Measurements from ENCODE around the gene TMBIM6. TPM values are rescaled to one million over a fixed set of nuclear protein-coding genes. Genes with fewer than 3 reads are reported as not detected.
A peak's percentile ranks its signal among the peaks of the same experiment; 100 is the strongest.
"Not testable (repeated sequence)": the region's sequence is repeated elsewhere in the genome, so short reads cannot be mapped to it uniquely, and the experiment has no call there.

Gene TMBIM6
- total and polyA plus RNA-seq, 3 experiments from 2014 or later, result 443 to 1,008 (median 449) TPM

DNA sequence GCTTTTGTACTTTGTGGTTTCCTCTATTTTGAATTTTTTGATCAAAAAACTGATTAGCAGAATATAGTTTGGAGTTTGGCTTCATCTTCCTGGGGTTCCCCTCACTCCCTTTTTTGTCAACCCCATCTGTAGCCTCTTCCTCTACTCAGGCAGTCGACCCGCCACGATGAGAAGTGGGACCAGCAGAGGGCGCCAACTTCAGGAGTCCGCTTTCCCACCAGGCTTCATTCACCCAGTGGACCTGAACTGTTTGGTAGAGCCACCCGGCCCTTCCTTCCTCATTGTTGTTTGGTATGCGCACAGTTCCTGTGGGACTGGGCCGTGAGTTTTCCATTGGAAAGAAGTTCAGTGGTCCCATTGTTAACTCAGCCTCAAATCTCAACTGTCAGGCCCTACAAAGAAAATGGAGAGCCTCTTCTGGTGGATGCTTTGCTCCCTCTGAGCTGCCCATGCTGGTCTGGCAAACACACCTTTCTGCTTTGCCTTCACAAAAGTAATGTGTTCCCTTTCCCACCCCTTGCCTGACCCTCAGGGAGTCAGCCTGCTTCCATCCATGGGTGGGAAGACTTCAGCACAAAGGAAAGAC is 21.7 kb downstream of the TMBIM6 start:
- Histone ChIP-seq H3K9me3 (ENCODE audit: low read length) (no peaks in the 10 kb centered on the region), H3K4me1 (ENCODE audit: insufficient read depth, low read length) (peaks cover 37% of the 10 kb centered on the region), H3K36me3 (ENCODE audit: insufficient read depth, low read length) (peaks cover 45% of the 10 kb centered on the region), H3K27me3 (ENCODE audit: insufficient read depth, low read length, poor library complexity, severe bottlenecking) (no peaks in the 10 kb centered on the region), H3K27ac (ENCODE audit: low read depth, low read length) (no peak overlapping the region), H3K4me3 (ENCODE audit: low read length) (no peak overlapping the region)
- POLR2A ChIA-PET, result interaction anchor here (1.2 to 4.2 kb wide), 2 partner anchors 21 to 65 kb away, joined by 5 to 27 read pairs; partner anchors contain the start of genes NCKAP5L and TMBIM6
- CTCF ChIA-PET, result interaction anchor here (0.8 to 4.8 kb wide), 15 partner anchors 11 to 126 kb away, joined by 3 to 34 read pairs (median 5); partner anchors contain the start of gene TMBIM6
- Mint-ChIP-seq H3K36me3 (peaks cover 6 to 66% (median 26%) of the 10 kb centered on the region in 3 donors), H3K4me1 (peaks cover 47 to 59% (median 57%) of the 10 kb centered on the region in 3 donors), H3K9me3 (no peaks in the 10 kb centered on the region), H3K27ac (peak overlapping the region; percentile 78 to 93 (median 89)), H3K4me3 (peak overlapping the region in 6 of 7 donors; percentile 45 to 58 (median 50)), H3K27me3 (no peaks in the 10 kb centered on the region)
- DNase-seq, result peak; percentile 64 to 81 (median 73)

- Histone ChIP-seq H3K27ac (ENCODE audit: low read depth, low read length) (no peak overlapping the region), H3K9me3 (ENCODE audit: low read length) (no peaks in the 10 kb centered on the region), H3K4me1 (ENCODE audit: insufficient read depth, low read length) (peaks cover 37% of the 10 kb centered on the region), H3K36me3 (ENCODE audit: insufficient read depth, low read length) (peaks cover 35% of the 10 kb centered on the region), H3K27me3 (ENCODE audit: insufficient read depth, low read length, poor library complexity, severe bottlenecking) (no peaks in the 10 kb centered on the region), H3K4me3 (ENCODE audit: low read length) (no peak overlapping the region)
- Mint-ChIP-seq H3K4me1 (peaks cover 47 to 59% (median 57%) of the 10 kb centered on the region in 3 donors), H3K9me3 (no peaks in the 10 kb centered on the region), H3K36me3 (peaks cover 1 to 56% (median 20%) of the 10 kb centered on the region in 3 donors), H3K27me3 (no peaks in the 10 kb centered on the region), H3K4me3 (peak overlapping the region in 3 of 7 donors; percentile 26 to 48 (median 41)), H3K27ac (peak overlapping the region; percentile 72 to 95 (median 86))
- POLR2A ChIA-PET, result interaction anchor here (4.2 kb wide), 1 partner anchor 23 kb away, joined by 27 read pairs; the partner anchor contains the start of gene TMBIM6
- CTCF ChIA-PET, result interaction anchor here (3.7 to 4.8 kb wide), 3 partner anchors 20 to 74 kb away, joined by 21 to 34 read pairs (median 22); partner anchors contain the start of gene TMBIM6
- no peak for DNase-seq
Observed at GRCh38 chr12:49764126-49764525, 22.8 kb downstream of the TMBIM6 start.

- H3K36me3 Mint-ChIP-seq, result peaks cover 0 to 44% (median 17%) of the 10 kb centered on the region in 3 donors
- no peaks in the 10 kb centered on the region for H3K27me3 Mint-ChIP-seq
- H3K27ac Mint-ChIP-seq, result peak overlapping the region in 5 of 8 donors; percentile 1 to 90 (median 61)
- no peak overlapping the region for H3K27ac ChIP-seq (ENCODE audit: low read depth, low read length)
- H3K27me3 ChIP-seq (ENCODE audit: insufficient read depth, low read length, poor library complexity, severe bottlenecking), result no peaks in the 10 kb centered on the region
- peaks cover 47 to 57% (median 57%) of the 10 kb centered on the region in 3 donors for H3K4me1 Mint-ChIP-seq
- no peaks in the 10 kb centered on the region for H3K9me3 Mint-ChIP-seq
- no peaks in the 10 kb centered on the region for H3K9me3 ChIP-seq (ENCODE audit: low read length)
- no peak for DNase-seq
- H3K4me3 Mint-ChIP-seq, result no peak overlapping the region
- CTCF ChIA-PET, result interaction anchor here (1.3 to 2.7 kb wide), 2 partner anchors 12 to 25 kb away, joined by 9 to 16 read pairs; partner anchors contain the start of gene TMBIM6
- peaks cover 24% of the 10 kb centered on the region for H3K36me3 ChIP-seq (ENCODE audit: insufficient read depth, low read length)
- H3K4me1 ChIP-seq (ENCODE audit: insufficient read depth, low read length), result peaks cover 37% of the 10 kb centered on the region
- POLR2A ChIA-PET, result interaction anchor here (0.6 to 1.0 kb wide), 2 partner anchors 15 to 62 kb away, joined by 5 to 6 read pairs; partner anchors contain the start of gene NCKAP5L
- no peak overlapping the region for H3K4me3 ChIP-seq (ENCODE audit: low read length)
Observed at GRCh38 chr12:49766115-49766455, 24.7 kb downstream of the TMBIM6 start.

- Mint-ChIP-seq H3K27me3 (no peaks in the 10 kb centered on the region), H3K36me3 (peaks cover 0 to 31% (median 13%) of the 10 kb centered on the region in 3 donors), H3K4me1 (peaks cover 37 to 45% (median 44%) of the 10 kb centered on the region in 3 donors), H3K9me3 (no peaks in the 10 kb centered on the region), H3K27ac (peak overlapping the region in 7 of 8 donors; percentile 32 to 93 (median 88)), H3K4me3 (no peak overlapping the region)
- no peak for DNase-seq
- Histone ChIP-seq H3K9me3 (ENCODE audit: low read length) (no peaks in the 10 kb centered on the region), H3K27ac (ENCODE audit: low read depth, low read length) (no peak overlapping the region), H3K27me3 (ENCODE audit: insufficient read depth, low read length, poor library complexity, severe bottlenecking) (no peaks in the 10 kb centered on the region), H3K36me3 (ENCODE audit: insufficient read depth, low read length) (peaks cover 15% of the 10 kb centered on the region), H3K4me1 (ENCODE audit: insufficient read depth, low read length) (peaks cover 31% of the 10 kb centered on the region), H3K4me3 (ENCODE audit: low read length) (no peak overlapping the region)
- CTCF ChIA-PET, result interaction anchor here (0.9 to 2.7 kb wide), 3 partner anchors 11 to 26 kb away, joined by 4 to 16 read pairs (median 5); partner anchors contain the start of gene TMBIM6
- POLR2A ChIA-PET, result interaction anchor here (1.0 kb wide), 1 partner anchor 61 kb away, joined by 5 read pairs; the partner anchor contains the start of gene NCKAP5L
Observed at GRCh38 chr12:49767333-49767732, 26.0 kb downstream of the TMBIM6 start.

DNA sequence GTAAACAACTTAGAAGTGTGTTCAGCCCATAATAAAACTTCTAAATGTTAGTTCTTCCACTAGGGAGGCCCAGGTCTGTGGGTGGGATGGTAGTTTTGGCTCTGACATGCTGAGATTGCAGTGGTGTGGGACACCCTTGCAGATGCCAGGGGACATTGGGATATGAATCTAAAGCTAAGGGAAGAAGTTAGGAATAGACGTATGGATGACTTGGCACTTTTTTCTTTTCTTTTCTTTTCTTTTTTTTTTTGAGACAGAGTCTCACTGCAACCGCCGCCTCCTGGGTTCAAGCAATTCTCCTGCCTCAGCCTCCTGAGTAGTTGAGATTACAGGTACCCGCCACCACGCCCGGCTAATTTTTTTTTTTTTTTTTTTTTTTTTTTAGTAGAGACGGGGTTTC is 31.7 kb downstream of the TMBIM6 start:
- Mint-ChIP-seq H3K4me1 (peaks cover 8 to 14% (median 9%) of the 10 kb centered on the region in 3 donors), H3K27ac (peak overlapping the region in 1 of 8 donors; percentile 69)
- ChIA-PET CTCF (interaction anchor here (1.0 kb wide), 1 partner anchor 11 kb away, joined by 5 read pairs; no protein-coding TSS in a partner anchor), POLR2A (interaction anchor here (0.6 to 0.7 kb wide), 3 partner anchors 10 to 65 kb away, joined by 4 to 11 read pairs (median 6); no protein-coding TSS in a partner anchor)
- not testable (repeated sequence) for DNase-seq; H3K36me3 Mint-ChIP-seq; H3K4me3 ChIP-seq (ENCODE audit: low read length); H3K36me3 ChIP-seq (ENCODE audit: insufficient read depth, low read length); H3K4me3 Mint-ChIP-seq; H3K9me3 Mint-ChIP-seq; H3K27me3 ChIP-seq (ENCODE audit: insufficient read depth, low read length, poor library complexity, severe bottlenecking); H3K9me3 ChIP-seq (ENCODE audit: low read length); H3K27me3 Mint-ChIP-seq; H3K27ac ChIP-seq (ENCODE audit: low read depth, low read length)
- H3K4me1 ChIP-seq (ENCODE audit: insufficient read depth, low read length), result peaks cover 11% of the 10 kb centered on the region

DNA sequence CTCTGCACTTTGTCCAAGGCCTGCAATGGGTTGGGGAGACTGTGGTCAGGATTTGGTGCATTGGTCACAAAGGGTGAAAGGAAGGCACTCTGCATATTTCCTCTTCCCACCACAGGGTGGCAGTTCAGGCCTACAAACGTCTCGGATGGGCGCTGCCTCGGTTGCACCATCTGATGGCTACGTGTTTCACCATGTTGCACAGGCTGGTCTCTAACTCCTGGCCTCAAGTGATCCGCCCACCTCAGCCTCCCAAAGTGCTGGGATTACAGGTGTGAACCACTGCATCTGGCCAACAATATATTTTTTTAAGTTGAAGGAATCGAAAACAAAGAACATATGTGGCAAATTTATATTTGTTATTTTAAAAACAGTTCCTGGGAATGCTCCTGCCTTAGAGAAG is 35.1 kb downstream of the TMBIM6 start:
- H3K36me3 Mint-ChIP-seq, result no peaks in the 10 kb centered on the region
- POLR2A ChIA-PET, result no interaction called here

DNA sequence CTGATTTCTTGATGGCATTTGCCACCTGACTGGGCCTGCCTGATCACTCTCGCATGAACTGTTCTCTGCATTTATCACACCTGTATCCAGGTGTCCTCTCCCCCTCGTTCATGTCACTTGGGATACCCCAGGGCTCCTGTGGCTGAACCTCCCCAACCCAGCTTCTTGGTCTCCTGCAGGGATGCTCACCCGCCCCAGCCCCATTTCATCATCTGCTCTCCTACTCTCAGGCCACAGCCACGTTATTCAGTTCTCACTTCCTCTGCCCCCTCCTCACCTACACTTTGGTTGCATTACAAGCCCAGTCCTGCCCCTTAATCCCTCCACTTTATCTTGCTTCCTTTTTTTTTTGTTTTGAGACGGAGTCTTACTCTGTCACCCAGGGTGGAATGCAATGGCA is 35.5 kb downstream of the TMBIM6 start:
- Mint-ChIP-seq H3K9me3 (no peaks in the 10 kb centered on the region), H3K4me3 (peak overlapping the region in 1 of 7 donors; percentile 8), H3K27ac (peak overlapping the region in 1 of 8 donors; percentile 37), H3K36me3 (no peaks in the 10 kb centered on the region), H3K27me3 (peaks cover 27 to 28% of the 10 kb centered on the region in 2 donors), H3K4me1 (peaks cover 12 to 19% (median 13%) of the 10 kb centered on the region in 3 donors)
- no peaks in the 10 kb centered on the region for H3K36me3 ChIP-seq (ENCODE audit: insufficient read depth, low read length)
- no peak overlapping the region for H3K4me3 ChIP-seq (ENCODE audit: low read length)
- ChIA-PET CTCF (interaction anchor here (0.8 to 4.1 kb wide), 18 partner anchors 10 to 169 kb away, joined by 3 to 45 read pairs (median 6); partner anchors contain the start of genes BCDIN3D, NCKAP5L and TMBIM6), POLR2A (interaction anchor here (2.0 kb wide), 1 partner anchor 36 kb away, joined by 19 read pairs; the partner anchor contains the start of gene TMBIM6)
- H3K9me3 ChIP-seq (ENCODE audit: low read length), result no peaks in the 10 kb centered on the region
- H3K27ac ChIP-seq (ENCODE audit: low read depth, low read length), result no peak overlapping the region
- DNase-seq, result no peak
- H3K27me3 ChIP-seq (ENCODE audit: insufficient read depth, low read length, poor library complexity, severe bottlenecking), result peaks cover 4% of the 10 kb centered on the region
- H3K4me1 ChIP-seq (ENCODE audit: insufficient read depth, low read length), result peaks cover 15% of the 10 kb centered on the region

More for the DNA sequence above, 35.1 kb downstream of the TMBIM6 start:
- no peaks in the 10 kb centered on the region for H3K9me3 Mint-ChIP-seq
- peaks cover 4% of the 10 kb centered on the region for H3K27me3 ChIP-seq (ENCODE audit: insufficient read depth, low read length, poor library complexity, severe bottlenecking)
- no peak overlapping the region for H3K4me3 Mint-ChIP-seq
- no peaks in the 10 kb centered on the region for H3K36me3 ChIP-seq (ENCODE audit: insufficient read depth, low read length)
- no peaks in the 10 kb centered on the region for H3K9me3 ChIP-seq (ENCODE audit: low read length)
- peaks cover 12 to 19% (median 13%) of the 10 kb centered on the region in 3 donors for H3K4me1 Mint-ChIP-seq
- DNase-seq, result peak in 4 of 5 donors; percentile 8 to 66 (median 38)
- H3K27me3 Mint-ChIP-seq, result peaks cover 24 to 27% of the 10 kb centered on the region in 2 donors
- H3K27ac ChIP-seq (ENCODE audit: low read depth, low read length), result no peak overlapping the region
- no peak overlapping the region for H3K4me3 ChIP-seq (ENCODE audit: low read length)
- peaks cover 15% of the 10 kb centered on the region for H3K4me1 ChIP-seq (ENCODE audit: insufficient read depth, low read length)
- CTCF ChIA-PET, result interaction anchor here (1.5 to 3.1 kb wide), 4 partner anchors 14 to 132 kb away, joined by 4 to 13 read pairs (median 12); no protein-coding TSS in a partner anchor
- H3K27ac Mint-ChIP-seq, result no peak overlapping the region
